DMS 273 treated with DMSO at 0.1 percent for 48 hours (cell line): ENCODE results near the gene KRT36.
A peak's percentile ranks its signal among the peaks of the same experiment; 100 is the strongest.

Experiments used
- DNase-seq: peaks from one replicate; lab custom pipeline; 2025; lab: John Stamatoyannopoulos, UW

The KRT36 gene

DNA sequence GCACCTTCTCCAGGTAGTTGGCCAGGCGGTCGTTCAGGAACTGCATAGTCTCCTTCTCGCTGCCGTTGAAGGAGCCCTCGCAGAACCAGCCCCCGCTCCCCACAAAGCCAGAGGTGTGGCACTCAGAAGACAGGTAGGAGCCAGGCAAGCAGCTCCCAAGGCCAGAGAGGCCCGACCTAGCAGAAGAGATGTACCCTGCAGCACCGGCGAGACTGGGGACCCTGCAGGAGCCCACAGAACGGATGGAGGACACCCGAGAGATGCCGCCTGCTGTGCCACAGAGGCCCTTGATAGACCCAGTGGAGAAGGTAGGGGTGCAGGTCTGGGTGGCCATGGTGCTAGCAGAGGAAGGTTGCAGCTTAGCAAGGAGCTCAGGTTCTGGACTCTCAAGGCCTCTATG lies at the start of gene KRT36:
Gene KRT36, minus strand, starts transcription at position 380 of the 400 bp plus-strand sequence. Its CDS starts 46 bp downstream, at position 334.
- no peak for DNase-seq

DNA sequence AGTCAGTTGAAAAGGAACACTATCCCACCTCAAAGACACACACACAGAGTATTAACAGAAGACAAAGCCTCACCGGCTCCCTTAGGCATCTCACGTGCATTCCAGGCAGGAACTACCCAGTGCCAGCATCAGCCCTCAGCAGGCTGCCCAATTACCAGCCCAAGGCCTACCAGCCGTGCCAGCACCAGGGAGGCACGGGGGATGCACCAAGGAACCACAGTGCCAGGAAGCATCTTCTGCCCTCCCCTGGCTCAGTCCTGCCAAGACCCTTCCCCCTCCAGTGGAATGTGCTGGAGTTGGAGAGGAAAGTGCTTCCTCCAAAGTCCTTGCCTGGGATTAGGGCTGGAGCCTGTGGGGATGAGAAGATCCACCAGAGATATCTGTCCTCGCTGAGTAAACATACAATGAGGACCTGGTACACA lies 49.4 kb upstream of the KRT36 start:
- DNase-seq: no peak

DNA sequence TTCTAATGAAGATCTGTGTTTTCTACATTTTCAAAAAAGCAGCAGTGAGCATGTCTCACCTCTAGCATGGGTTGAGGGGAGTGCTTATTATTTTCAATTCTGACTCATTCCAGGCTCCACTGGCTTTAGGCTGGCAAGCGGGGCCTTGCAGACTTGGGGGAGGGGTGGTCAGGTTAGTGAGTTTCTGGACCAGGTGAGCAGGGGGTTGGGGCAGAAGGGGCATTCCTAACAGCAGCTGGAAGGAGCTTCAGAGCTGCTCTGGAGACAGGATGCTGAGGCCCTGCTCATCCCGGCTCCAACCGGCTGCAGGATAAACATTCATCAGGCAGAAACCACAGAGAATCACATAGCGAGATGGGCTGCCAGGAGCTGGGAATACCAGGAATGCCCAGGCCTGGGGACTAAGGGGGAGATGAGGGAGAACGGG lies 48.9 kb upstream of the KRT36 start:
- DNase-seq: no peak

DNA sequence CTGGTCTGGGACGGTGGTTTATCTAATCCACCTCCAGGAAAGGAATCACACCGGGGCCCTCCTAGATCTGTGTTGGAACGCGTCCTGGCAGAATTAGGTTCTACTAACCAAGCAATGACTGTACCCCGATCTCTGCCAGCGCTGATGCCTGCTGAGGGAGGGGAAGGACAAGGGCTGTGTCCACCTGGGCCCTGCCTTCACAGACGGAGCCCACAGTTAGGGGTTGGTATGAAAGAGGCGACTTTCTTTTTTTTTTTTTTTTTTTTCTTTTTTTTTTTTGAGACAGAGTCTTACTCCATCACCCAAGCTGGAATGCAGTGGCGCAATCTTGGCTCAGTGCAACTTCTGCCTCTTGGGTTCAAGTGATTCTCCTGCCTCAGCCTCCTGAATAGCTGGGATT lies 48.3 kb upstream of the KRT36 start:
- DNase-seq: no peak

DNA sequence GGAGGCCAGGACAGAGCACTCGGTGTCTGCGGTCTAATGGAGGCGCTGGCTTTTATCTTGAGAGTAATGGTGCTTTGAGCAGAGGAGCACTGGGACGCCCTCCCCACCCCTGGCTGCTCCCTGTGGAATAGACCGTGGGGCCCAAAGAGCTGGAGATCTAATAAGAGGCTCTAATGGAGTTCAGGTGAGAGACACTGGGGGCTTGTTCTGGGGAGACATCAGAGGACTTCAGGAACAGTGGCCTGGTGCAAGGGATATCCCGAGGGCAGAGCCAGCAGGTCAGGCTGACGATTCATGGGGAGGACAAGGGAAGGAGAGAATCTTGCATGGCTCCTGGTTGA lies 47.9 kb upstream of the KRT36 start:
- DNase-seq: no peak

DNA sequence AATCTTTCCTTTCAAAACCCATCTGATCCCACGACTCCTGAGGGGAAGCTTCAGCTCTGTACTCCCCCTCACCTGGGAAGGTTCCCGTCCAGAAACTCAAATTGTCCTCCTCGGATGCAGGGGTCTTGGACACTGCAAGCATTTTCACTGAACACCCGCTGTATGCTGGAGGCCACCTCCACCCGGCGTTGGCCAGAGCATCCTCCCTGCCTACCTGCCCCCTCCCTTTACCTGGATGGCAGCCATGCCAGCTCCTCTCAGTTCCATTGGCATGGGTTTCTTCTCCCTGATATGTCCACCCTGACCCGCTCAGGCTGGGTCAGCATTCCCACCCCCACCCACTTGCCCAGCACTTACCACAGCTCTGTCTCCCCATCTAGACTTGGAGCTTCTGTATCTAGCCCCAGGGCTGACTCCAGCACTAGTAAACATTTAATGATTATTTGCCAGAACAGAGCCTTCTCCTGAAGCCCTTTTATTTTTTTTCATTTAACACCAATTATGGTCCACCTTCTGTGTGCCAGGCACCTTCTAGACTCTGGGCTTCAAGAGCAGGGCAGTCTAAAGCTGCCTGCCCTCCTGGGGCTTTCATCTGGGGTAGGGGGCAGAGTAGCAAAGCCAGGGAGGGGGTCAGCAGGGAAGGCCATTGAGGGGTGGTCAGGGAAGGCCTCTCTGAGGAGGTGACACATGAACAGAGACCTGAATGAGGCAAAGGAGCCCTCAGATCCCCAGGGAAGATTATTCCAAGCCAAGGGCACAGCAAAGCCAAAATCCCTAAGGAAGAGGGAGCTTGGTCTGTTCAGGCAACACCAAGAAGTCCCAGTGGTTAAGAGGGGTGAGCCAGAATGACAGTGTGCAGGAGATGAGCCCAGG lies 47.3 kb upstream of the KRT36 start:
- no peak for DNase-seq

DNA sequence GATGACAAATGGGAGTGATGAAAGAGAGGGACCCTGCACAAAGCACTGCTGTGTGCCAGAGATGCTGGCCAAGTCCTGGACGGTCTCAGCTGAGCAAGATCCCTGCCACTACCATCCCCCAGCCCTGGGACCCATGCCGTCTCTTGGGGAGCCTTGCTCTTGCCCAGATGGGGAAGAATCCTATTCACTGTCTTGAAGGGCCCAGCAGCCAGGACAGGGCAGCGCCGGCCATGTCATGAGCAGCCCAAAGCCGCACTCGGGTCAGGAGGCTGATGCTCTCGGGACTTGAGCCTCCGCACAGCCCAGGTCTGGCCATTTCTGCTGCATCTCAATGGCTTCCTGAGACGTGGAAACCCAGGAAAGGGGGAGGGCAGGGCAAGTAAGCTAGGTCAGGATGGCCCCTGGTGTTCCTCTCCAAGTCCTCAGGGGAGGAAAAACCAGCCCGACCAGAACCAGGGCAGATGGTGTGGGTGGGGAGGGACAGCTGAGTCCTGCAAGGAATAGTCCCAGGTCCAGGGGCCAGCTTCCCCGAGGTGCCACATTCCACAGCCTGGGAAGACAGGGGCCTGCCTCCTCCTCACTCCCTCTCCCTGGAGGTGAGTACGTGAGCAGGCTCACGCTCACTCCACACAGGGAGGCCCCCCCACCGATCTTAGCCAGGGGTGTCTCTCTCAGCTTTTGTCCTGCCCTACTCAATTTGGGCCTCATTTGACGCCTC lies 46.2 kb upstream of the KRT36 start:
- no peak for DNase-seq

DNA sequence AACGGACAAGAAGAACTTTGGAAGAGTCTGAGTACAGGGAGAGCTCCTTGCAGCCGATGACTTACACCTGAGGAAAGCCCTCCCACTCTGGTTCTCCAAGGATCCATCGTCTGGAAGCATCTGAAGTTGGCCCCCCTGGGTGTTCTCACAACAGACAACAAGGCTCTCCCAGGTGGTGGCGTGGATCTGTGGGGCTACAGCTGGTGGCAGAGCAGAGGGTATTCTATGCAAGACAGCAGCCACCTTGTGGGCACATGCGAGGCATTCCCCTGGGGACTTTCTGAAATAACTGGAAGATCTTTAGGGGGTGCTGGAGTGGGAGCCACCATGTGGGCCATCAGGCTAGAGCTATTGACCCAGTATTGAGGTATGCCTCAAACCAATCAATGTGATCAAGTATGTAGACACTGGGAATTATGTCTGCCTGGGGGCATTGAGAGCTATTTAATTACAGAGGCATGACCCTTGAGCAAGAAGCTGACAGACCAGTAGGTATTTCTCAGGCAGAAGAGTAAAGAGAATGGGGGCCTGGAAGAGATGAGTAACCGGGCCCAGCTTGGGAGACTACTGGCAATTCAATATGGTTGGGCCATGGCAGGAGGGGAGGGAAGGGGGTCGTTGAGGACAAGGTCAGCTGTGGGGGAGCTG lies 45.3 kb upstream of the KRT36 start:
- DNase-seq: no peak

DNA sequence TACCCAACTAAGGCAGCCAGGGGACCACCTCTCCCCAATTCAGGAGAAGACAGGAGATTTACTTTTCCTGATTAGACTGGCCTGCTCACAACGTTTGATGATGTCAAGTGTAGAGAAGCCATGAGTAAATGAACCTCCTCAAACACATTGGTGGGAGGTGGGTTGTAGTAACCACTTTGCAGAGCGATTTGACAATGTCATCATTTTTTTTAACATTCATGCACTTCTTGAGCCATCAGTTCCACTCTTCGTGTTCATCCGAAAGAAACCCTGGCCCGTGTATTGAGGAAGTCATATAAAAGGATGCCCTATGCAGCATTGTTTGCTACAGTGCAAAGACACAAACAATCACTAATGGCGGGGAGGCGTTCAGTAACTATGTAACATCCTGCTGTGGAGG lies 43.9 kb upstream of the KRT36 start:
- DNase-seq: no peak

DNA sequence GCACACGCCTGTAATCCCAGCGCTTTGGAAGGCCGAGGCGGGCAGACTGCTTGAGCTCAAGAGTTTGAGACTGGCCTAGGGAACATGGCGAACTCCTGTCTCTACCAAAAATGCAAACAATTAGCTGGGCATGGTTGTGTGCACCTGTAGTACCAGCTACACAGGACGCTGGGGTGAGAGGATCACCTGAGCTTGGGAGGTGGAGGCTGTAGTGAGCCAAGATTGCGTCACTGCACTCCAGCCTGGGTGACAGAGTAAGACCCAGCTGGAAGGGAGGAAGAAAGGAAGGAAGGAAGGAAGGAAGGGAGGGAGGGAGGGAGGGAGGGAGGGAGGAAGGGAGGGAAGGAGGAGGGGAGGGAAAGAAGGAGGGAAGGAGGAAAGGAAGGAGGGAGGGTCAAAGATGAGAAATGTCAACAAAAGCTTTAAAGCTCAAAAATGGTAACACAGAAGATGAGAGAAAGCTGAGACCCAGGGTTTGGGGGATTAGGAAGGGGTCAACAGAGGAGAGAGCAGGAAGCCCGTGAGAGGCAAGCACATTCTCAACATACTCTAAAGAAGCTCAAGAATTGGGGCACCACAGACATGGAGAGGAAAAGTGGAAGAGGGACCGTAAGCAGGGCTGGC lies 43.3 kb upstream of the KRT36 start:
- no peak for DNase-seq

DNA sequence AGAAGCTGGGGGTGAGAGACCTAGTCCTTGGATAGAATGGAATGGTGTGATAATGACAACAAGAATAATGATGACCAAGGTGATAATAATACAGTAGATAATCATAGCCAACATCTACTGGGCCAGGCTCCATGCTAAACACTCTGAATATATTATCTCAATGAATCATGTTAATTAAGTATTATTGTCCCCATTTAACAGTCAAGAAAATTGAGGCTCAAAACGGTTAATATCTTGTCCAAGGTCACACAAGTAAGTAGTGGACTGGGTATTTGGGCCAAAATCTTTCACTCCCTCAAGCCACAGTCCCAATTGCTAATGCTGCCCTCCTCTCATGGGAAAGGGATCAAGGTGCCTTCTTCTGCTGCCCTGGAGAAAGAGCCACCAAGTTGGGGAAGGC lies 42.3 kb upstream of the KRT36 start:
- no peak for DNase-seq

DNA sequence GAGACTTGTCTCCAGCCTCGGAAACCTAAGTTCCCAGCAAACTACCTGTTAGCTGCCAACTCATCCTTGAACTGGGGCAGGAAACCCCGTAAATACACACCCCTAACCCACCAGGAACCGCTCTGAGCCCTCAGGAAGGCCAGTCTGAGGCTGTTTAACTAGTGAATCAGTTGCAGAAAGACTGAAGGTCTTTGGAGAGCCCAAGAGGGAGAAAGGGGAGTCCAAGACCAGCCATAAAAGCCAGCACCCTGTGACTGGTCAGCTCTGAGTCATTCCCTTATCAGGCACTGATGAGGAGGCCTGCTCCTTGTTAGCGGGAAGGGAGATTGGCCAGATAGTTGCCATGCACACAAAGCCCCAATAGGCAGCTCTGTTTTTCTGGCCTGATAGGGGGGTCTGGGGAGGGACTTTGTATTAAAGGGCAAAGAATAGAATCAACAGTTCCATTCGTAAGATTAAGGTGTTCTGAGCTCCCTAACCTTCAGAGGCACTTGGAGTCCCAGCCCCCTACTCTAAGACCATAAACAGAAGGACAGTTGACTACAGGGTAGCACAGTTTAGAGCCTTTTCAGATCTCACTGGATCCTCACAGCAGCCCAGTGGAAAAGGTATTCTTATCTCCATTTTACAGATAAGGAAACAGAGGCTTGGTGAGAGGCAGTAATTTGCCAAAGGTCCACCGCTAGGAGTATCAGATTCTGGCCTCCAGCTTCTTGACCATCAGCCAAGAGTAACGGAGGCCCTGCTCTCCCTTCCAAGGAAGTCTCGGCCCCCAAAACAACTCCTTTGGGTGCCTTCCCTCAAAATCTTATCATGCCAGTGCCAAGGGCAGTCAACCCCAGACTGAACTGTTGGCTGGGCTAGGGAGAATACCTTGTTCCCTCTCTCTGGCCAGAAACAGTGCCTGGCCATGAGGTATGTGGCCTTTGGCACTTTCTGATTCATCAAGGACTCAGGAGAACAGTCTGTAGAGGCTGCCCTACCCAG lies 40.6 kb upstream of the KRT36 start:
- DNase-seq: peak; percentile 16

DNA sequence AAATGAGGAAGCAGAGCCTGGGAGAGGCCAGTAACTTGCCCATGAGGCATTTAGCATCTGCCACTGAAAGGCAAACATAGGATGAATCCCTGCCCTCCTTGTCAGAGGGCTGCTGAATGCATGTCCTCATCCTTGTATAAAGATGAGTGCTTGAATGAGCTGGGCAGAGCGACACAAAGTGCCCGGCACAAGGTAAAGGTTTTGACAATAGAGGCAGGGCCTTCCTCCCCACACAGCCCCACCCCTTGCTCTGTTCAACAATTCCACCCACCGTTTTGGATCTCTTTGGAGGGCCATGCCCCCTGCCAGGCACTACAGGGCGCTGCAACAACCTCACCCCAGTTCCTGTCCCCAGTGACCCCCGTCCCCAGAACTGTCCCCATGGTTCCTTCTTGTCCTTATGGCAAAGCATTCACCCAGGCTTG lies 39.8 kb upstream of the KRT36 start:
- no peak for DNase-seq

DNA sequence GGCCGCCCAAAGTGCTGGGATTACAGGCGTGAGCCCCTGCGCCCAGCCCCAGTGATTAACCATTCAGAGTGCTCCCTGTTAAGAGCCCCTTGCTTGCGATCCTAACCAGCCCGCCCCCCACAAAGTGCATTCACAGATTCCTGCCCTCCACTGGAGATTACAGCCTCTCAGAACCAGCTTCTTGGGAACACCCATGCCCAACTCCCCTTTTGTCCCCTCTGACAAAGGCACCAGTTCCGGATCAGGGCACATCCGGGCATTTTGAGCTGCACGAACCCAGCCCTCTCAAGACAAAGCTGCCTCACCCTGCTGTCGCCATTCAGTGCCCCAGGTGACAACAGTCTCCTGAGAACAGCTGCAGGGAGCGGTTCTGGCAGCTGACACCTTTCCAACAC lies 39.2 kb upstream of the KRT36 start:
- DNase-seq: no peak

DNA sequence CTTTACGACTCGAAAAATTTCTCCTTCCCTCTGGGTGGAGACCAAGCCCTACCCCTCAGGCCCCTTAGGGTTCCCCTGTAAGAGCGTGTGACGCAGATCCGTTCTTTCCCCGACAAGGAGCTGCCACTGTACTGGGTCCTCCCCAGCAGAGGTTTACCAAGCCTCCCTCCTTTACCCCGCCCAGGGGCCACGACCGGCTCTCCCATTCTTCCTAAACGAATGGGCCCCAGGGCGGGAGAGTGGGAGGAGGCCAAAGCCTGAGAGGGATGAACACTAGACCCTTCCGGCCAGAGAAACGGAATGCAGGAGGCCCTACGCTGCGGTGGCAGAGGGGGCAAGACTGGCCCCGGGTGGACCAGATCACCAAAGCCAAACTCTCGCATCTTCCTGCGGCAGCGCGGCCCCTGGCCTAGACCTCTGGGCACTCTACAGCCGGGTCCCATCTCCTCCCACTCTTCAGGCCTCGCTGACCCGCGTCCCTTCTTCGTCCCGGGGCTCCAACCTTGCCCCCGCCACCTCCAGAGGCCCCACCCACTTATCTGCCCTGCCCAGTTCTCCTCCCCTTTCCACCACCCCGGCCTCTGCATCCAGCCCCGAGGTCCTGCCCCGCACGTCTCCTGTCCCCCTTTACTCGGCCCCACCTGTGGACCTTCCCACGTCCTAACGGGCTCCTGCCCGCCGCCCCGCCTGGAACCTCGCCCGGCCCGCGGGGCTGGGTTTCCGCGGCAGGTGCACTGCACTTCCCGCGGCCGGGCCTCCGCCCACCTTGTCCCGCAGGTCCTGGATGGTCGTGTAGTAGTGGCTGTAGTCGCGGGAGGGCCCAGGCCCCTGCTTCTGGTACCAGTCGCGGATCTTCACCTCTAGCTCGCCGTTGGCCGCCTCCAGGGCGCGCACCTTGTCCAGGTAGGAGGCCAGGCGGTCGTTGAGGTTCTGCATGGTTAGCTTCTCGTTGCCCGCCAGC lies 37.6 kb upstream of the KRT36 start:
- DNase-seq: no peak

DNA sequence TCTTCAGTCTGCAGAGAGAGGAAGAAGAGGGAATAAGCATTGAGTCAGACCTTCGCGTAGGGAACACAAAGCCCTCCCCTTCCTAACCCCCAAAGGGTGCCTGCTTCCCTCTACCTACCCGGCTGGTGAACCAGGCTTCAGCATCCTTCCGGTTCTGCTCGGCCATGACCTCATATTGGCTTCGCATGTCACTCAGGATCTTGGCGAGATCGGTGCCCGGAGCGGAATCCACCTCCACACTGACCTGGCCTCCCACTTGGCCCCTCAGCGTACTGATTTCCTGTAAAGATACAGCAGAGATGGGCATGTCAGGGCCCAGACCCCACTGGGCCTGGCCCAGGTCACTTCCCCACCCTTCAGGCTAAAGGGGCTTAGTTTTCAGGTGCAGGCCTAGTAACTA lies 34.6 kb upstream of the KRT36 start:
- DNase-seq: no peak

DNA sequence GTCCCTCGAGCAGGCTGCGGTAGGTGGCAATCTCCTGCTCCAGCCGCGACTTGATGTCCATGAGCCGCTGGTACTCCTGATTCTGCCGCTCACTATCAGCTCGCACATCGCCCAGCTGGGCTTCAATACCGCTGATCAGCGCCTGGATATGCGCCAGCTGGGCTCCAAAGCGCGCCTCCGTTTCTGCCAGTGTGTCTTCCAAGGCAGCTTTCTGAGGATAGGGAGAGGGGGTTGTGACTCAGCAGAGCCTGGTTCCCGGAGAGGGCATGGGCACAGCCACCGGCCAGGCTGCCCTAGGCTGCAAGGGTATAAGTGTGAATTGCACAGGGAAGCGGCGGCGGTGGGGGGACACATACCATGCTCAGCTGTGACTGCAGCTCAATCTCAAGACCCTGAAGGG lies 34.1 kb upstream of the KRT36 start:
- DNase-seq: peak; percentile 15

DNA sequence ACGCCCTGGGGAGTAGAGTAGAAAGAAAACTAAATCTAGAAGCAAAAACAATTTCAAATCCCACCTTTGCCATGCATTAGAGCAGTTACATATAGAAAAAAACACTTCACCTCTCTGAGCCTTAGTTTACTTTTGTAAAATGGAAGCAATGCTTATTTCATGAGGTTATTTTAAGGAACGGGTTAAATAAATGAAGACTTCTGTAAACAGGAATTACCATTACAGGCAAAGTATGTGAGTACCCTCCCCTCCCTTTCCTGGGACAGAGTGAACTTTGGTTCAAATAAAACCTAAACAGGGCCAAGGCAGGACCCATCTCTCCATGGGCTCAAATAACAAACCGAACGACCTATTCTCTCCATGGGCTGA lies 33.5 kb upstream of the KRT36 start:
- DNase-seq: no peak

DNA sequence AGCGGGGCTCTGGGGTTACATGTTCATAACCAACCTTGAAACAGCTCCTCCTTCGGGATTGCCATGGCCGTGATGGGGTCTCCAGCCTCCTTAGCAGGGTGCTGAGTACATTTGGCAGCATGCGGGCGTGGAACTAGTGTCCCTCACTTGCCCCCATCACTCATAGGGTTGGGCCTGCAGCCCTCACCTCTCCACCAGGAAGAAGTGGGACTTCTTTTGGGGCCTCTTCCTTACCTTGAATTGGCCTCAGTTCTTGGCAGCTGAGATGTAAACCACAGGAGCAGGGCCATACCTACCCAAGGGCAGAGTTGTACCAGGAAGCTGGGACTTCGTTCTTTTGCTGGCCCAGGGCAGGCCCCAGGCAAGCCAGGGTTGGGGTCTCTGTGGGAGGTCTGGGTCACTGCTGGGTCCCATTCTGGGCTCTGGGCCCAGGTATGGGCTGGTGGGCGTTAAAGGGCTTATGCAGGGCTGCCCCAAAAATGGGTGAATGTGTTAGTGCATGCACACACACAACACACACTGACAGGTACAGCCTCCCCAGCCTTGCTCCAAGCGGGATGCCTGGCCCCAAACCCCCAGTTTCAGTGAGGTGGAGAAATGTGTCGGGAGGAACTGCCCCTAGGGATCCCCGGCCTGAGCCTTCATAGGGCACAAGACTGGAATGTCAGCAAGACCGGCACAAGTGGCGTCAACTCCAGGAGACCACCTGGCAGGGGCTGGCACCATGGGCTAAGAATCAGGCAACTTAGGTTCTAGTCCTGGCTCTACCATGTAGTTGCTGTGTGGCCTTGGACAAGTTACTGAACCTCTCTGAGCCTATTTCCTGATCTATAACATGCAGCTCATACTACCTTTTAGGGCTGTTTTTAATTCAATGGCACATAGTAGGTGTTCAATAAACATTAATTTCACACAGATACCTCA lies 32.9 kb upstream of the KRT36 start:
- DNase-seq: no peak
